ENCODE measurements around the gene CDC42BPG. TPM values are rescaled to one million over a fixed set of nuclear protein-coding genes. Genes with fewer than 3 reads are reported as not detected.

CDC42BPG gene
- total RNA-seq, 1 experiment from 2014 or later = 24.9 TPM

DNA sequence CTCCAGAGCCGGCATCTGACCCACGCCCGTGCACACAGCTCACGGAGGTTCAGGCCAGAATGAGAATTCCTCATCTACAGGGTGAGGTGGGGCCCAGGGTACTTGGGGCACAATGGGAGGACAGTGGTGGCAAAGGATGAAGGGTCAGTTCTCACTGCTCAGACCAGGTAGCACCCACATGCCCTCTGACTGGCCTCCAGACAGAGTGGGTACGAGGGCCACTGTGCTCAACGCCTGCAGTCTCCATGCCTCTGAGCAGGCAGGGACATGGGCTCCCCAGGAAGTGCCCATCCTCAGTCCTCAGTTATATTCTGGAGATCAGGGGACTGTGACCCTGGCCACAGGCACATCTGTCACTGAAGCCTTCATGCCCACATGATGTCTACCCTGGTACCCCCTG, 13.0 kb upstream of the CDC42BPG start:
- no peak overlapping the region for H3K9ac ChIP-seq (ENCODE audit: extremely low read depth, insufficient read length, low read length)
- WGBS (ENCODE audit: extremely low coverage, insufficient read length, low lambda C conversion rate) = no CpG with 5 or more reads among the region's 6 CpGs
- no peak overlapping the region for H2AFZ ChIP-seq (ENCODE audit: low read length)
- H3K23me2 ChIP-seq (ENCODE audit: insufficient read length, low read depth, low read length, poor library complexity, severe bottlenecking) = no peaks in the 10 kb centered on the region
- H3K14ac ChIP-seq (ENCODE audit: insufficient read depth, low read length) = no peak overlapping the region
- no peaks in the 10 kb centered on the region for H3K27me3 ChIP-seq (ENCODE audit: insufficient read depth, low read length)
- H2BK15ac ChIP-seq (ENCODE audit: low read depth, low read length) = no peak overlapping the region
- no peak overlapping the region for H3T11ph ChIP-seq (ENCODE audit: low read length)
- no peak overlapping the region for H2BK12ac ChIP-seq (ENCODE audit: insufficient read length, low read depth, low read length)
- H3K79me1 ChIP-seq (ENCODE audit: insufficient read depth, low read depth, low read length, poor library complexity, severe bottlenecking) = no peaks in the 10 kb centered on the region
- no peak overlapping the region; a peak in 1 of 5 replicates for H3K4me3 Mint-ChIP-seq
- H4K5ac ChIP-seq (ENCODE audit: insufficient read length, low read depth, low read length) = no peak overlapping the region
- TF ChIP-seq, protein P1, sequence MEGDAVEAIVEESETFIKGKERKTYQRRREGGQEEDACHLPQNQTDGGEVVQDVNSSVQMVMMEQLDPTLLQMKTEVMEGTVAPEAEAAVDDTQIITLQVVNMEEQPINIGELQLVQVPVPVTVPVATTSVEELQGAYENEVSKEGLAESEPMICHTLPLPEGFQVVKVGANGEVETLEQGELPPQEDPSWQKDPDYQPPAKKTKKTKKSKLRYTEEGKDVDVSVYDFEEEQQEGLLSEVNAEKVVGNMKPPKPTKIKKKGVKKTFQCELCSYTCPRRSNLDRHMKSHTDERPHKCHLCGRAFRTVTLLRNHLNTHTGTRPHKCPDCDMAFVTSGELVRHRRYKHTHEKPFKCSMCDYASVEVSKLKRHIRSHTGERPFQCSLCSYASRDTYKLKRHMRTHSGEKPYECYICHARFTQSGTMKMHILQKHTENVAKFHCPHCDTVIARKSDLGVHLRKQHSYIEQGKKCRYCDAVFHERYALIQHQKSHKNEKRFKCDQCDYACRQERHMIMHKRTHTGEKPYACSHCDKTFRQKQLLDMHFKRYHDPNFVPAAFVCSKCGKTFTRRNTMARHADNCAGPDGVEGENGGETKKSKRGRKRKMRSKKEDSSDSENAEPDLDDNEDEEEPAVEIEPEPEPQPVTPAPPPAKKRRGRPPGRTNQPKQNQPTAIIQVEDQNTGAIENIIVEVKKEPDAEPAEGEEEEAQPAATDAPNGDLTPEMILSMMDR (conservative IDR thresholded peaks at IDR 0.05) = no peak
- no peak overlapping the region for H2BK5ac ChIP-seq (ENCODE audit: insufficient read length, low read length)
- no peak overlapping the region for H2BK120ac ChIP-seq (ENCODE audit: low read depth, low read length, poor library complexity, severe bottlenecking)
- H3K27ac ChIP-seq (ENCODE audit: insufficient read length, low read depth, low read length) = no peak overlapping the region
- no peak overlapping the region for H2BK20ac ChIP-seq (ENCODE audit: low read depth, low read length, poor library complexity, severe bottlenecking)
- H3K4me2 ChIP-seq (ENCODE audit: insufficient read depth, insufficient read length, low read length) = no peak overlapping the region
- peaks cover 9% of the 10 kb centered on the region in 2 experiments; a peak in 3 of 4 replicates for H3K4me1 Mint-ChIP-seq
- no peaks in the 10 kb centered on the region for H3K27me3 Mint-ChIP-seq (ENCODE audit: low read depth)
- H3K56ac ChIP-seq (ENCODE audit: insufficient read length, low read depth, low read length) = no peak overlapping the region
- H4K20me1 ChIP-seq (ENCODE audit: control insufficient read depth, insufficient read depth, insufficient read length) = no peaks in the 10 kb centered on the region
- H2AK5ac ChIP-seq (ENCODE audit: insufficient read length, low read length) = no peak overlapping the region
- H3K9me3 ChIP-seq (ENCODE audit: control insufficient read depth, low read depth, low read length) = no peaks in the 10 kb centered on the region
- no peak overlapping the region for H3K23ac ChIP-seq (ENCODE audit: insufficient read length, low read depth, low read length)
- no peak for DNase-seq
- H4K8ac ChIP-seq (replicated peaks; ENCODE audit: insufficient read length, low read depth, low read length) = no peak overlapping the region
- no peaks in the 10 kb centered on the region for H3K9me3 Mint-ChIP-seq
- H3K27ac Mint-ChIP-seq = no peak overlapping the region
- H3K18ac ChIP-seq (ENCODE audit: insufficient read length, low read depth, low read length) = no peak overlapping the region
- no peaks in the 10 kb centered on the region for H3K79me2 ChIP-seq (ENCODE audit: insufficient read depth, low read length)
- no peaks in the 10 kb centered on the region; the same call in 1 of the 2 replicates for H3K4me1 ChIP-seq (ENCODE audit: insufficient read depth, low read length)
- no peak overlapping the region for H3K4ac ChIP-seq (ENCODE audit: low read depth, low read length)
- peaks cover 2 to 17% (median 11%) of the 10 kb centered on the region in 3 experiments; a peak in 6 of 7 replicates for H3K36me3 Mint-ChIP-seq (ENCODE audit: insufficient read depth in 1 of 3, low read depth in 3 of 3)
- no peak overlapping the region for H4K91ac ChIP-seq (ENCODE audit: insufficient read length, low read depth, low read length)
